Measurements from ENCODE around the gene NOVA1.

The NOVA1 gene

DNA sequence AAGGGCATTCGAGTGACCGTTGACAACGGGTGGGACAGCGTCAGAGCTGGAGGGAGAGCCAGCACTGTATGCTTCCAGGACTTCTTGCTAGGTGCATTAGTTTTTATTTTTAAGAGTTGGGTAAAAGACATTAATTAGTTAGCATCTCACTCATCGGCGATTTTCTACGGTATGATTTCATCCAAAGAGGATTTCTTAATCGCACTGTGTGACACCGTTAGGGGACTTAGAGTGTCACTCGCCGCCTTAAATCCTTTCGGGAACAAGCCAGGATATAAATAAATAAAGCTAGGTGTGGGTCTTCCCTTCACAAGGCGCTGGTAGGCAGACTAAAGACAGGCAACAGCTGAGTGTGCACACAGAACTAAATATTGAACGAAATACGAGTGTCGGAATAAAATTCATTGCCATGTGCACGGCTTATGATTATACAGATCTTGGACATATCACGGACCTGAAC, 869 bp upstream of the NOVA1 start:
- Histone ChIP-seq H3K27ac (ENCODE audit: low read depth, low read length) (no peak overlapping the region), H3K4me2 (ENCODE audit: low read length) (no peak overlapping the region), H3K4me3 (ENCODE audit: low read length) (no peak overlapping the region), H3K4me1 (ENCODE audit: control insufficient read depth, low read length) (no peaks in the 10 kb centered on the region), H3K27me3 (ENCODE audit: control insufficient read depth, low read length) (no peaks in the 10 kb centered on the region), H3F3A (ENCODE audit: control insufficient read depth, insufficient read depth) (no peaks in the 10 kb centered on the region), H3K36me3 (ENCODE audit: control insufficient read depth, low read length) (no peaks in the 10 kb centered on the region), H4K20me1 (ENCODE audit: control insufficient read depth, insufficient read depth, low read depth, low read length) (no peaks in the 10 kb centered on the region), H3K9me3 (ENCODE audit: control insufficient read depth, insufficient read depth, low read length) (peaks cover 4% of the 10 kb centered on the region; the same call in 1 of the 2 replicates), H3K9me2 (replicated peaks; ENCODE audit: control insufficient read depth, low read length) (no peaks in the 10 kb centered on the region), H3K79me2 (ENCODE audit: control insufficient read depth, low read length) (no peaks in the 10 kb centered on the region)
- TF ChIP-seq, protein P1, sequence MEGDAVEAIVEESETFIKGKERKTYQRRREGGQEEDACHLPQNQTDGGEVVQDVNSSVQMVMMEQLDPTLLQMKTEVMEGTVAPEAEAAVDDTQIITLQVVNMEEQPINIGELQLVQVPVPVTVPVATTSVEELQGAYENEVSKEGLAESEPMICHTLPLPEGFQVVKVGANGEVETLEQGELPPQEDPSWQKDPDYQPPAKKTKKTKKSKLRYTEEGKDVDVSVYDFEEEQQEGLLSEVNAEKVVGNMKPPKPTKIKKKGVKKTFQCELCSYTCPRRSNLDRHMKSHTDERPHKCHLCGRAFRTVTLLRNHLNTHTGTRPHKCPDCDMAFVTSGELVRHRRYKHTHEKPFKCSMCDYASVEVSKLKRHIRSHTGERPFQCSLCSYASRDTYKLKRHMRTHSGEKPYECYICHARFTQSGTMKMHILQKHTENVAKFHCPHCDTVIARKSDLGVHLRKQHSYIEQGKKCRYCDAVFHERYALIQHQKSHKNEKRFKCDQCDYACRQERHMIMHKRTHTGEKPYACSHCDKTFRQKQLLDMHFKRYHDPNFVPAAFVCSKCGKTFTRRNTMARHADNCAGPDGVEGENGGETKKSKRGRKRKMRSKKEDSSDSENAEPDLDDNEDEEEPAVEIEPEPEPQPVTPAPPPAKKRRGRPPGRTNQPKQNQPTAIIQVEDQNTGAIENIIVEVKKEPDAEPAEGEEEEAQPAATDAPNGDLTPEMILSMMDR (IDR thresholded peaks at IDR 0.05; ENCODE audit: low read depth, low read length, poor library complexity, severe bottlenecking) = no peak
- no peak for TF ChIP-seq EZH2phosphoT487 (IDR thresholded peaks at IDR 0.05; ENCODE audit: borderline replicate concordance, low read length)

DNA sequence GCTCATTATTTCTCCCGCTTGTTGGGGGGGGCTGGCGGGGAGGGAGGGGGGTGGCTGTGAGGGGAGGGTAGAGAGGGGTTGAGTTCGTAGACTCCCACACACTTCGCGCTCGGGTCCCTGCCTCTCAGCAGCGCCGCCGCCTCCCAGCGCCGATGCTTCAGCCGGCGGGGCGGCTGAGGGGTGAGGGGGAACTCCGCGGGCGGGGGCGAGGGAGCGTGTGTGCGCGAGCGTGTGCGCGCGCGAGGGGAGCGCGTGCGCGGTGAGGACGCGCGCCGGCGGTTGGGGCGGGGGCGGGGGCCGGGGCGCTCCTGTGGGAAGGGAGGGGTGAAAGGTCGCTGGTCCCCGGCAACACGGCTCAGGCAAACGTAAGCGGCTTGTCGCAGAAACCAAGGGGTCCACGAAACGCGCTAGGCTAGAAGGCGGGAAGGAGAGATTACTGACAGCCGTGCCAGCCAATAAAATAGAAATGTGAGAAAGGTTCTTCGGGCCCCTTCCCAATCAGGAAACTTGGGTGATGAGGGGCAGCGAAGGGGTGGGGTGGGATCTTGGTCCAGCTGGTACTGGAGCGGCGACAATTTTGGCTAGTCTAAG, 343 bp upstream of the NOVA1 start:
- Histone ChIP-seq H3K27ac (ENCODE audit: low read depth, low read length) (no peak overlapping the region), H3K4me3 (ENCODE audit: low read length) (no peak overlapping the region), H3K9me2 (replicated peaks; ENCODE audit: control insufficient read depth, low read length) (no peaks in the 10 kb centered on the region), H3K9me3 (ENCODE audit: control insufficient read depth, insufficient read depth, low read length) (peaks cover 4% of the 10 kb centered on the region; the same call in 1 of the 2 replicates), H4K20me1 (ENCODE audit: control insufficient read depth, insufficient read depth, low read depth, low read length) (no peaks in the 10 kb centered on the region), H3K4me1 (ENCODE audit: control insufficient read depth, low read length) (no peaks in the 10 kb centered on the region), H3F3A (ENCODE audit: control insufficient read depth, insufficient read depth) (no peaks in the 10 kb centered on the region), H3K36me3 (ENCODE audit: control insufficient read depth, low read length) (no peaks in the 10 kb centered on the region), H3K27me3 (ENCODE audit: control insufficient read depth, low read length) (no peaks in the 10 kb centered on the region), H3K79me2 (ENCODE audit: control insufficient read depth, low read length) (no peaks in the 10 kb centered on the region), H3K4me2 (ENCODE audit: low read length) (no peak overlapping the region)
- TF ChIP-seq EZH2phosphoT487 (IDR thresholded peaks at IDR 0.05; ENCODE audit: borderline replicate concordance, low read length) = no peak
- TF ChIP-seq, protein P1 (IDR thresholded peaks at IDR 0.05; ENCODE audit: low read depth, low read length, poor library complexity, severe bottlenecking) = no peak

DNA sequence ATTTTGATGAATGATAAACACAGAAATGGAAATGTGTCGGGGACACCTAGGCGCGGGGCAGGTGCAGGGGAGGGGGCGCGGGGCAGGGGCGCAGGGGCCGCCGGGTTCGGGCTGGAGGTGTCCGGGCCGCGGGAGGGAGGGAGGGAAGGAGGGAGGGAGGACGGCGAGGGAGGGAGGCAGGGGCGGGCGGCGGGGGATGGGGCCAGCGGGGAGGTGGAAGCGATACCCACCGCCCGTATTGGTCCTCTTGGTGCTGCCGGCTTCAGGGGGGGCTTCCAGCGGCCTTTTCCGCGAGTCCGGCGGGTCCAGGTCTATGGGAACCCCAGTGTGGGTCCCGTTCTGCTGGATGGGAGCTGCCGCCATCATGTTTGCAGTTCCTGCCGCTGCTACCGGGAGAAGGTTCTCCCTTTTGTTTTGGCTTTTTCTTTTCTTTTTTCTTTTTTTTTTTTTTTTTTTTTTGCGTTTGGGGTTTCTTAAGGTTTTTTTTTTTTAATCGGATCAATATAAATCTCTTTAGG, 703 bp downstream of the NOVA1 start:
- no peaks in the 10 kb centered on the region for H3K79me2 ChIP-seq (ENCODE audit: control insufficient read depth, low read length)
- H4K20me1 ChIP-seq (ENCODE audit: control insufficient read depth, insufficient read depth, low read depth, low read length) = no peaks in the 10 kb centered on the region
- H3K9me2 ChIP-seq (replicated peaks; ENCODE audit: control insufficient read depth, low read length) = no peaks in the 10 kb centered on the region
- no peaks in the 10 kb centered on the region for H3K36me3 ChIP-seq (ENCODE audit: control insufficient read depth, low read length)
- no peak overlapping the region for H3K4me3 ChIP-seq (ENCODE audit: low read length)
- TF ChIP-seq, protein P1 (IDR thresholded peaks at IDR 0.05; ENCODE audit: low read depth, low read length, poor library complexity, severe bottlenecking) = no peak
- TF ChIP-seq EZH2phosphoT487 (IDR thresholded peaks at IDR 0.05; ENCODE audit: borderline replicate concordance, low read length) = no peak
- H3K9me3 ChIP-seq (ENCODE audit: control insufficient read depth, insufficient read depth, low read length) = peaks cover 4% of the 10 kb centered on the region; the same call in 1 of the 2 replicates
- no peak overlapping the region for H3K27ac ChIP-seq (ENCODE audit: low read depth, low read length)
- H3K4me2 ChIP-seq (ENCODE audit: low read length) = no peak overlapping the region
- no peaks in the 10 kb centered on the region for H3K4me1 ChIP-seq (ENCODE audit: control insufficient read depth, low read length)
- no peaks in the 10 kb centered on the region for H3F3A ChIP-seq (ENCODE audit: control insufficient read depth, insufficient read depth)
- H3K27me3 ChIP-seq (ENCODE audit: control insufficient read depth, low read length) = no peaks in the 10 kb centered on the region
